Measurements from ENCODE around the gene PGA5. TPM values are rescaled to one million over a fixed set of nuclear protein-coding genes. Genes with fewer than 3 reads are reported as not detected.

Gene PGA5
- total RNA-seq, 3 donors from 2014 or later (not counting 1 experiment from before 2014, with no cell fraction given): not detected

GRCh38 chr11:61266602-61267001 lies 25.6 kb downstream of the PGA5 start:
- H3K4me1 Mint-ChIP-seq: no peaks in the 10 kb centered on the region
- no peaks in the 10 kb centered on the region for H3K36me3 Mint-ChIP-seq
- Histone ChIP-seq H3K27me3 (ENCODE audit: control insufficient read depth, insufficient read depth, low read length) (no peaks in the 10 kb centered on the region), H3K4me3 (ENCODE audit: low read length) (no peak overlapping the region), H3K27ac (ENCODE audit: low read length) (no peak overlapping the region), H3K9me3 (ENCODE audit: control insufficient read depth, insufficient read depth, low read length) (no peaks in the 10 kb centered on the region), H3K4me1 (ENCODE audit: control insufficient read depth, insufficient read depth, low read length) (no peaks in the 10 kb centered on the region), H3K36me3 (ENCODE audit: control insufficient read depth, insufficient read depth, low read length) (no peaks in the 10 kb centered on the region)
- 91% methylated on average over 4 of the region's 4 CpGs for WGBS (ENCODE audit: insufficient coverage)
- no peaks in the 10 kb centered on the region for H3K9me3 Mint-ChIP-seq
- no peak for ATAC-seq
- TF ChIP-seq CTCF (IDR thresholded peaks at IDR 0.05): no peak
- H3K27ac Mint-ChIP-seq: no peak overlapping the region
- H3K4me3 Mint-ChIP-seq: no peak overlapping the region
- H3K27me3 Mint-ChIP-seq (ENCODE audit: low read depth in 2 of 2): no peaks in the 10 kb centered on the region
- no peak for DNase-seq
- intact Hi-C loops (cut with micrococcal nuclease): no loop called here

GRCh38 chr11:61267437-61267841 lies 26.5 kb downstream of the PGA5 start:
- no peaks in the 10 kb centered on the region for H3K36me3 ChIP-seq (ENCODE audit: control insufficient read depth, insufficient read depth, low read length)
- no peak overlapping the region for H3K27ac ChIP-seq (ENCODE audit: low read length)
- H3K4me1 Mint-ChIP-seq: no peaks in the 10 kb centered on the region
- 84% methylated on average over 6 of the region's 6 CpGs for WGBS (ENCODE audit: insufficient coverage)
- no peak for ATAC-seq
- intact Hi-C loops (cut with micrococcal nuclease): no loop called here
- H3K4me3 Mint-ChIP-seq: no peak overlapping the region
- H3K4me1 ChIP-seq (ENCODE audit: control insufficient read depth, insufficient read depth, low read length): no peaks in the 10 kb centered on the region
- no peaks in the 10 kb centered on the region for H3K27me3 ChIP-seq (ENCODE audit: control insufficient read depth, insufficient read depth, low read length)
- DNase-seq: no peak
- TF ChIP-seq CTCF (IDR thresholded peaks at IDR 0.05): no peak
- H3K9me3 Mint-ChIP-seq: no peaks in the 10 kb centered on the region
- no peaks in the 10 kb centered on the region for H3K27me3 Mint-ChIP-seq (ENCODE audit: low read depth in 2 of 2)
- no peak overlapping the region for H3K4me3 ChIP-seq (ENCODE audit: low read length)
- H3K9me3 ChIP-seq (ENCODE audit: control insufficient read depth, insufficient read depth, low read length): no peaks in the 10 kb centered on the region
- H3K27ac Mint-ChIP-seq: no peak overlapping the region
- H3K36me3 Mint-ChIP-seq: no peaks in the 10 kb centered on the region

GRCh38 chr11:61268588-61269250 lies 27.7 kb downstream of the PGA5 start:
- ATAC-seq (no peak), DNase-seq (no peak)
- intact Hi-C loops (cut with micrococcal nuclease): no loop called here
- H3K27me3 ChIP-seq (ENCODE audit: control insufficient read depth, insufficient read depth, low read length): no peaks in the 10 kb centered on the region
- Mint-ChIP-seq H3K27ac (no peak overlapping the region), H3K36me3 (no peaks in the 10 kb centered on the region), H3K9me3 (no peaks in the 10 kb centered on the region), H3K4me3 (no peak overlapping the region), H3K4me1 (no peaks in the 10 kb centered on the region), H3K27me3 (ENCODE audit: low read depth in 2 of 2) (no peaks in the 10 kb centered on the region)
- WGBS (ENCODE audit: insufficient coverage): 94% methylated on average over 15 of the region's 15 CpGs
- H3K4me1 ChIP-seq (ENCODE audit: control insufficient read depth, insufficient read depth, low read length): no peaks in the 10 kb centered on the region
- no peak overlapping the region for H3K27ac ChIP-seq (ENCODE audit: low read length)
- no peak for TF ChIP-seq CTCF (IDR thresholded peaks at IDR 0.05)
- H3K4me3 ChIP-seq (ENCODE audit: low read length): no peak overlapping the region
- no peaks in the 10 kb centered on the region for H3K9me3 ChIP-seq (ENCODE audit: control insufficient read depth, insufficient read depth, low read length)
- no peaks in the 10 kb centered on the region for H3K36me3 ChIP-seq (ENCODE audit: control insufficient read depth, insufficient read depth, low read length)
